Liver (tissue), 3 donors: Measurements from ENCODE around the gene INPP5F.

Experiments
- HNF4A ChIP-seq, 2 donors: conservative IDR thresholded peaks; 2 replicates each; pipeline ENCODE4 v1.6.1; 2016; ENCODE audit warnings: antibody characterized with exemption in 2 of 2, mild to moderate bottlenecking in 2 of 2
- JUND ChIP-seq, 2 donors: IDR thresholded peaks; 2 replicates each; pipeline ENCODE4 v1.6.1; 2016; ENCODE audit warnings: antibody characterized with exemption in 2 of 2
- RAD21 ChIP-seq, 2 donors: IDR thresholded peaks; 2 replicates each; pipeline ENCODE4 v1.6.1; 2016; ENCODE audit warnings: antibody characterized with exemption in 2 of 2, mild to moderate bottlenecking in 2 of 2
- REST ChIP-seq: IDR thresholded peaks from 2 replicates; pipeline ENCODE4 v1.6.1; 2016; ENCODE audit warnings: antibody characterized with exemption, mild to moderate bottlenecking
- SP1 ChIP-seq: IDR thresholded peaks from 2 replicates; pipeline ENCODE4 v1.6.1; 2018; ENCODE audit warnings: antibody characterized with exemption, mild to moderate bottlenecking
- TAF1 ChIP-seq: conservative IDR thresholded peaks from 2 replicates; pipeline ENCODE4 v1.6.1; 2016; ENCODE audit warnings: antibody characterized with exemption, mild to moderate bottlenecking
- TF ChIP-seq, protein P1 (sequence below): fragments of 150-350 bp; IDR thresholded peaks from 2 replicates; pipeline ENCODE4 v1.5.1; 2017; ENCODE audit warnings: improper control_type of control experiment, low read depth, low read length; ENCODE audit not compliant: missing input control
- TF ChIP-seq, protein P2 (sequence below): IDR thresholded peaks from 2 replicates; pipeline ENCODE4 v1.6.1; 2016; ENCODE audit warnings: antibody characterized with exemption
- TF ChIP-seq, protein P3 (sequence below): IDR thresholded peaks from 2 replicates; pipeline ENCODE4 v1.6.1; 2016; ENCODE audit warnings: antibody characterized with exemption
- TF ChIP-seq, protein P4 (sequence below): IDR thresholded peaks from 2 replicates; pipeline ENCODE4 v1.6.1; 2016; ENCODE audit warnings: antibody characterized with exemption
- donor health status: healthy.
- donor health status: healthy.

DNA sequence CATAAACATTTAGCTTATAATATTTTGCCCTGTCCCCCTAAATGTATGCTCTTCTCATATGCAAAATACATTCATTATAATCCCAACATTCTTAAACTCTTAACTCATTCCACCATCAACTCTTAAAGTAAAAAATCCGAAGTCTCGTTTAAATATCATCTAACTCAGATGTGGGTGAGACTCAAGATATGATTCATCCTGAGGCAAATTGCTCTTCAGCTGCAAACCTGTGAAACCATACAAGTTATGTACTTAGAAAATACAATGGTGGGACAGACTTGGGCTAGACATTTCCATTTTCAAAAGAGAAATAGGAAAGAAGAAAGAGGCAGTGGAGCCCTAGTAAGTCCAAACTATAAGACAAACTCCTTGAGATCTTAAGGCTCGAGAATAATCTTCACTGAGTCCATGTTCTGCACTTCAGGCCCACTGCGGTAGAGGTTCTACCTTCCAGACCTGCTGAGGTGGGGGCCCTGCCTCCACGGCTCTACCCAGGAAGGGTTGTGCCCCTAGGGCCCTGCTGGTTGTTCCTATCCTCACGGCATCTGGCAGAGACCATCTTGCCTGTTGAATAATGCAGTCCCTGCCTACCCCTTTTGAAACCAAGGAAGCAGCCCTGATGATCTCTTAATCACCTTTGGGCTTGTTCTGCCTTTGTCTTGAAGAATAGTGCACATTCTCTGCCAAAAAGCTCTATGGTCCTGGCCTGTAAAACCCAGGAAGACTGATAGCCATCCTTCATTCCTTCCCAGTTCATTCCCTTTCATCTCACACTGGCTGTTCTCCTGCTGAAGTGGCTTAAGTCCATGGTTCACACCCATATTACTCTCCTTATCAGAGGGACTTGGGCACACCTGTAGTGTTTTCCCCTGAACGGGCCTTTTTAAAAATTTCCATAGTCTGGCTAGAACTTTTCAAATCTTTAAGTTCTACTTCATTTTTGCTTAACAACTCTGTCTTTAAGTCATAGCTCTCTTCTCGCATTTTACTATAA is 37.3 kb downstream of the INPP5F start:
- TF ChIP-seq, protein P1, sequence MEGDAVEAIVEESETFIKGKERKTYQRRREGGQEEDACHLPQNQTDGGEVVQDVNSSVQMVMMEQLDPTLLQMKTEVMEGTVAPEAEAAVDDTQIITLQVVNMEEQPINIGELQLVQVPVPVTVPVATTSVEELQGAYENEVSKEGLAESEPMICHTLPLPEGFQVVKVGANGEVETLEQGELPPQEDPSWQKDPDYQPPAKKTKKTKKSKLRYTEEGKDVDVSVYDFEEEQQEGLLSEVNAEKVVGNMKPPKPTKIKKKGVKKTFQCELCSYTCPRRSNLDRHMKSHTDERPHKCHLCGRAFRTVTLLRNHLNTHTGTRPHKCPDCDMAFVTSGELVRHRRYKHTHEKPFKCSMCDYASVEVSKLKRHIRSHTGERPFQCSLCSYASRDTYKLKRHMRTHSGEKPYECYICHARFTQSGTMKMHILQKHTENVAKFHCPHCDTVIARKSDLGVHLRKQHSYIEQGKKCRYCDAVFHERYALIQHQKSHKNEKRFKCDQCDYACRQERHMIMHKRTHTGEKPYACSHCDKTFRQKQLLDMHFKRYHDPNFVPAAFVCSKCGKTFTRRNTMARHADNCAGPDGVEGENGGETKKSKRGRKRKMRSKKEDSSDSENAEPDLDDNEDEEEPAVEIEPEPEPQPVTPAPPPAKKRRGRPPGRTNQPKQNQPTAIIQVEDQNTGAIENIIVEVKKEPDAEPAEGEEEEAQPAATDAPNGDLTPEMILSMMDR: no peak
- TF ChIP-seq, protein P2, sequence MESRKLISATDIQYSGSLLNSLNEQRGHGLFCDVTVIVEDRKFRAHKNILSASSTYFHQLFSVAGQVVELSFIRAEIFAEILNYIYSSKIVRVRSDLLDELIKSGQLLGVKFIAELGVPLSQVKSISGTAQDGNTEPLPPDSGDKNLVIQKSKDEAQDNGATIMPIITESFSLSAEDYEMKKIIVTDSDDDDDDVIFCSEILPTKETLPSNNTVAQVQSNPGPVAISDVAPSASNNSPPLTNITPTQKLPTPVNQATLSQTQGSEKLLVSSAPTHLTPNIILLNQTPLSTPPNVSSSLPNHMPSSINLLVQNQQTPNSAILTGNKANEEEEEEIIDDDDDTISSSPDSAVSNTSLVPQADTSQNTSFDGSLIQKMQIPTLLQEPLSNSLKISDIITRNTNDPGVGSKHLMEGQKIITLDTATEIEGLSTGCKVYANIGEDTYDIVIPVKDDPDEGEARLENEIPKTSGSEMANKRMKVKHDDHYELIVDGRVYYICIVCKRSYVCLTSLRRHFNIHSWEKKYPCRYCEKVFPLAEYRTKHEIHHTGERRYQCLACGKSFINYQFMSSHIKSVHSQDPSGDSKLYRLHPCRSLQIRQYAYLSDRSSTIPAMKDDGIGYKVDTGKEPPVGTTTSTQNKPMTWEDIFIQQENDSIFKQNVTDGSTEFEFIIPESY: no peak
- TF ChIP-seq HNF4A (conservative IDR thresholded peaks at IDR 0.05): no peak
- TF ChIP-seq SP1: no peak
- TF ChIP-seq, protein P3, sequence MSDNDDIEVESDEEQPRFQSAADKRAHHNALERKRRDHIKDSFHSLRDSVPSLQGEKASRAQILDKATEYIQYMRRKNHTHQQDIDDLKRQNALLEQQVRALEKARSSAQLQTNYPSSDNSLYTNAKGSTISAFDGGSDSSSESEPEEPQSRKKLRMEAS: no peak
- TF ChIP-seq TAF1: no peak
- TF ChIP-seq REST: no peak
- TF ChIP-seq, protein P4, sequence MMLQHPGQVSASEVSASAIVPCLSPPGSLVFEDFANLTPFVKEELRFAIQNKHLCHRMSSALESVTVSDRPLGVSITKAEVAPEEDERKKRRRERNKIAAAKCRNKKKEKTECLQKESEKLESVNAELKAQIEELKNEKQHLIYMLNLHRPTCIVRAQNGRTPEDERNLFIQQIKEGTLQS: no peak
- TF ChIP-seq RAD21 (IDR thresholded peaks at IDR 0.05): no peak
- TF ChIP-seq JUND (IDR thresholded peaks at IDR 0.05): no peak
